Activated B cell treated with CpG ODN at 0.5 μM for 24 hours (primary cell): ENCODE results near the gene LUC7L. TPM values are rescaled to one million over a fixed set of nuclear protein-coding genes. Genes with fewer than 3 reads are reported as not detected.
"Not testable (repeated sequence)": the region's sequence is repeated elsewhere in the genome, so short reads cannot be mapped to it uniquely, and the experiment has no call there.

Source experiments
- ATAC-seq: fragments of 200-7000 bp; cut with Tn5 transposase; one replicate; pipeline ENCODE4 v1.10.0; 2021; ENCODE audit warnings: low read depth, mild to moderate bottlenecking, moderate library complexity
- CTCF ChIA-PET: fragments of 350-600 bp; sonication (Branson Sonifier 250); formaldehyde crosslinking; loops from one replicate; lab custom pipeline; 2021; ENCODE audit warnings: antibody characterized with exemption; lab: Charles Lee
- POLR2A ChIA-PET: fragments of 350-600 bp; sonication (Branson Sonifier 250); formaldehyde crosslinking; loops from one replicate; lab custom pipeline; 2021; ENCODE audit warnings: antibody characterized with exemption; lab: Charles Lee
- DNase-seq: peaks from one replicate; pipeline ENCODE4 v3.0.0; 2022
- H3K27ac Mint-ChIP-seq: one replicate; pipeline ENCODE4 v1.8.0; 2020; ENCODE audit warnings: mixed read lengths
- H3K27me3 Mint-ChIP-seq: one replicate; pipeline ENCODE4 v1.8.0; 2021; ENCODE audit warnings: mixed read lengths
- H3K36me3 Mint-ChIP-seq: one replicate; pipeline ENCODE4 v1.8.0; 2021; ENCODE audit warnings: low read depth, mixed read lengths
- H3K4me1 Mint-ChIP-seq: one replicate; pipeline ENCODE4 v1.8.0; 2021; ENCODE audit warnings: mixed read lengths
- H3K4me3 Mint-ChIP-seq: one replicate; pipeline ENCODE4 v1.8.0; 2020; ENCODE audit warnings: mild to moderate bottlenecking, mixed read lengths
- H3K9me3 Mint-ChIP-seq: one replicate; pipeline ENCODE4 v1.8.0; 2020; ENCODE audit warnings: mixed read lengths
- intact Hi-C: fragments of 100-400 bp; cut with micrococcal nuclease; formaldehyde crosslinking; loops from one replicate; pipeline ENCODE4 v1.15.1; 2024
- total RNA-seq: library from RNA; stranded (reverse); gene quantifications from 2 replicates; pipeline ENCODE4 v1.2.3, GENCODE V29; 2022
- TF ChIP-seq, protein P1 (sequence below): fragments of 200-600 bp; IDR thresholded peaks from one replicate; pipeline ENCODE4 v1.8.0; 2022; ENCODE audit warnings: antibody characterized with exemption, mild to moderate bottlenecking

LUC7L gene
- total RNA-seq, 1 donor from 2014 or later: 100 TPM

GRCh38 chr16:234468-235305, 5.4 kb upstream of the LUC7L start, which contains the start of gene FAM234A:
TSS of gene FAM234A (plus strand) at chr16:234821. CDS start at chr16:254414, 19,593 bp downstream.
- H3K27me3 Mint-ChIP-seq: no peaks in the 10 kb centered on the region
- TF ChIP-seq, protein P1, sequence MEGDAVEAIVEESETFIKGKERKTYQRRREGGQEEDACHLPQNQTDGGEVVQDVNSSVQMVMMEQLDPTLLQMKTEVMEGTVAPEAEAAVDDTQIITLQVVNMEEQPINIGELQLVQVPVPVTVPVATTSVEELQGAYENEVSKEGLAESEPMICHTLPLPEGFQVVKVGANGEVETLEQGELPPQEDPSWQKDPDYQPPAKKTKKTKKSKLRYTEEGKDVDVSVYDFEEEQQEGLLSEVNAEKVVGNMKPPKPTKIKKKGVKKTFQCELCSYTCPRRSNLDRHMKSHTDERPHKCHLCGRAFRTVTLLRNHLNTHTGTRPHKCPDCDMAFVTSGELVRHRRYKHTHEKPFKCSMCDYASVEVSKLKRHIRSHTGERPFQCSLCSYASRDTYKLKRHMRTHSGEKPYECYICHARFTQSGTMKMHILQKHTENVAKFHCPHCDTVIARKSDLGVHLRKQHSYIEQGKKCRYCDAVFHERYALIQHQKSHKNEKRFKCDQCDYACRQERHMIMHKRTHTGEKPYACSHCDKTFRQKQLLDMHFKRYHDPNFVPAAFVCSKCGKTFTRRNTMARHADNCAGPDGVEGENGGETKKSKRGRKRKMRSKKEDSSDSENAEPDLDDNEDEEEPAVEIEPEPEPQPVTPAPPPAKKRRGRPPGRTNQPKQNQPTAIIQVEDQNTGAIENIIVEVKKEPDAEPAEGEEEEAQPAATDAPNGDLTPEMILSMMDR: no peak
- POLR2A ChIA-PET: interaction anchor here (0.5 to 2.3 kb wide), 25 partner anchors 9 to 455 kb away, joined by 3 to 27 read pairs (median 4); partner anchors contain the start of genes AXIN1, DECR2, MRPL28 and NPRL3
- CTCF ChIA-PET: interaction anchor here (0.7 to 0.9 kb wide), 3 partner anchors 11 to 181 kb away, joined by 3 to 4 read pairs (median 3); partner anchors contain the start of genes POLR3K and SNRNP25
- peak; percentile 85 for ATAC-seq
- peak within 1 kb of the TSS; percentile 98 for H3K4me3 Mint-ChIP-seq
- DNase-seq: peak; percentile 98
- peaks cover 18% of the 10 kb centered on the region for H3K4me1 Mint-ChIP-seq
- intact Hi-C loops: loop anchor here (1.0 to 5.0 kb wide), 4 partner anchors 96 to 293 kb away; partner anchors contain the start of genes AXIN1, CAPN15 and NPRL3
- peaks cover 10% of the 10 kb centered on the region for H3K36me3 Mint-ChIP-seq
- H3K9me3 Mint-ChIP-seq: no peaks in the 10 kb centered on the region
- peak within 1 kb of the TSS; percentile 99 for H3K27ac Mint-ChIP-seq

DNA sequence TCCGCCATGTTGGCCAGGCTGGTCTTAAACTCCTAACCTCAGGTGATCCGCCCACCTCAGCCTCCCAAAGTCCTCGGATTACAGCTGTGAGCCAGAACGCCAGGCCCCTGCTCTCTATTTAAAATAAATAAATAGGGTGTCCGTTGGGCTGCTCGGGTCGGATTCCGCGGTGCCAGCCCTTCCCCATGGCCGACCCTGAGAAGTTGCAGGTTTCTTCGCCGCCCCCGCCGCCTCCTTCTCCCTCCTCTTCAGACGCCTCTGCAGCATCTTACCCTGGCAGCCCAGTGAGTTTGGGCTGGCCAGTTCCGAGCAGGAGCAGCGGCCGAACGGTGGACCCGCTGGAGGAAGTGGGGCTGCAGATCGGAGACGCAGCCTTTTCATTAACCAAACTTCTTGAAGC, 1.7 kb upstream of the LUC7L start:
- intact Hi-C loops: no loop called here
- ChIA-PET CTCF (no interaction called here), POLR2A (no interaction called here)
- DNase-seq: no peak
- TF ChIP-seq, protein P1: no peak
- Mint-ChIP-seq H3K27me3 (no peaks in the 10 kb centered on the region), H3K4me3 (peak overlapping the region; percentile 19), H3K9me3 (no peaks in the 10 kb centered on the region), H3K36me3 (peaks cover 34% of the 10 kb centered on the region), H3K4me1 (peaks cover 38% of the 10 kb centered on the region), H3K27ac (no peak overlapping the region)
- no peak for ATAC-seq

DNA sequence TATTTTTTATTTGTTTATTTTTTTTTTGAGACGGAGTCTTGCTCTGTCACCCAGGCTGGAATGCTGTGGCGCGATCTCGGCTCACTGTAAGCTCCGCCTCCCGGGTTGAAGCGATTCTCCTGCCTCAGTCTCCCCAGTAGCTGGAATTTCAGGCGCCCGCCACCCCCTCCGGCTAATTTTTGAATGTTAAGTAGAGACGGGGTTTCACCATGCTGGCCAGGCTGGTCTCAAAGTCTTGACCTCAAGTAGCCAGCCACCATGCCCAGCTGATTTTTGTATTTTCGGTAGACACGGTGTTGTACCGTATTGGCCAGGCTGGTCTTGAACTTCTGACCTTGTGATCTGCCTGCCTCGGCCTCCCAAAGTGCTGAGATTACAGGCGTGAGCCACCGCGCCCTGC, 1.1 kb upstream of the LUC7L start:
- H3K27me3 Mint-ChIP-seq, H3K9me3 Mint-ChIP-seq, intact Hi-C loops: not testable (repeated sequence)

DNA sequence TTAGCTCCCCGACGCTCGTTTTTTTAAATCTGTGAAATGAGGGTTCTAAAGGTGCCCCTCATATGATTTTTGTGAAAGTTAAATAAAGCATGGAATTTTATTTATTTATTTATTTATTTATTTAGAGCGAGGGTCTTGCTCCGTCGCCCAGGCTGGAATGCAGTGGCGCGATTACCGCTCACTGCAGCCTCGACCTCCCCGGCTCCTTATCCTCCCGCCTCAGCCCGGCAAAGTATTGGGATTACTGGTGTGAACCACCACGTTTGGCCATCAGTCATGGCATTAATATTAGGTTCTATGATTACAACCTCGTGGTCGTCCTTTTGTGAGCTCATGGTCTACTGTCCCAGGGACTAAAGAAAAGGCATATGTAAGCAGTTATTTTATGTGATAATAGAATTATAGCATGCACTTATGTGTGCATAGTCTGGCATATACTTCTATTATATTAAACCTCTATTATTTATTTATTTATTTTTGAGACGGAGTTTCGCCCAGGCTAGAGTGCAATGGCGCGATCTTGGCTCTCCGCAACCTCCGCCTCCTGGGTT, 557 bp upstream of the LUC7L start:
- no peak for ATAC-seq
- ChIA-PET POLR2A (interaction anchor here (1.0 to 2.4 kb wide), 2 partner anchors 122 to 172 kb away, joined by 3 to 15 read pairs; partner anchors contain the start of genes AXIN1 and DECR2), CTCF (no interaction called here)
- Mint-ChIP-seq H3K4me3 (peak overlapping the region; percentile 68), H3K27me3 (no peaks in the 10 kb centered on the region), H3K4me1 (peaks cover 31% of the 10 kb centered on the region), H3K36me3 (peaks cover 37% of the 10 kb centered on the region), H3K27ac (no peak overlapping the region), H3K9me3 (no peaks in the 10 kb centered on the region)
- intact Hi-C loops: loop anchor here (1.0 kb wide), 1 partner anchor 122 kb away; the partner anchor contains the start of gene AXIN1
- DNase-seq: no peak
- TF ChIP-seq, protein P1: no peak

More for the DNA sequence above, 1.1 kb upstream of the LUC7L start:
- Mint-ChIP-seq H3K36me3 (peaks cover 37% of the 10 kb centered on the region), H3K4me1 (peaks cover 35% of the 10 kb centered on the region)
- ATAC-seq, CTCF ChIA-PET, H3K4me3 Mint-ChIP-seq, DNase-seq, H3K27ac Mint-ChIP-seq, POLR2A ChIA-PET: not testable (repeated sequence)

DNA sequence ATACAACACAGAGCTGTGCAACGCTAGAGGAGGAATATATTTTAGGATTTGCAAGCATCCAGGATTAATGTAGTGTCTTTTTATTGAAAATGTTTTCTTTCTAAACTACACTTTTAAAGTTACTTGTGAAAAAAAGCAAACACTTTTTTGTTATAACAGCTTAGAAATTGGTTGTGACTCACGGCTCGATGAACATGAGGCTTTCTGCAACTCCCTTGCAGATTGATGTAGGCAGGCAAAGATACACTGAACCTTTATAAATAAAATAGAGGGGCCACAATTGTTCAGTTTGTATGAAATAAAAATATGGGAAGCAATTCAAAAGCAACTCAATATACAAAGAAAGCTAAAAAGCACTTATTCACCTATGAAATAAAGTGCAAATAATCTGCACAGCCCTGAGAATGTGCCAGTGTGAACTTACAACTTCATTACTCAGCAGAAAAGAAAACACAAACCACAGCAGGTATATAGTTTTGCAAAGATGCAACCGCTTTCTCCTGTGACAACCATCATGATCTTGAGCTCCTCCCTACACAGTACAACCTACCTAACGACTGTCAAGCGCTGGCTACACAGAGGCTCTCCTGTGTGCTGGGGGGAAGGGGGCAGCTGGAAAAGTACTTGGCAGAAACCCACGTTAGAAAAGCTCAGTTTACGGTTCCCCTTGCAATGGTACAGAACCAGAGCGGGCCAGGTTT, 948 bp downstream of the LUC7L start:
- no peak for DNase-seq
- CTCF ChIA-PET: interaction anchor here (1.2 to 1.3 kb wide), 2 partner anchors 134 to 163 kb away, joined by 3 read pairs; no protein-coding TSS in a partner anchor

More for the DNA sequence above, 948 bp downstream of the LUC7L start:
- no peak for ATAC-seq
- Mint-ChIP-seq H3K27ac (peak overlapping the region; percentile 89), H3K9me3 (no peaks in the 10 kb centered on the region), H3K4me3 (peak overlapping the region; percentile 86), H3K36me3 (peaks cover 44% of the 10 kb centered on the region), H3K27me3 (no peaks in the 10 kb centered on the region), H3K4me1 (peaks cover 27% of the 10 kb centered on the region)
- TF ChIP-seq, protein P1: no peak
- intact Hi-C loops: no loop called here
- POLR2A ChIA-PET: interaction anchor here (1.0 to 2.4 kb wide), 4 partner anchors 47 to 155 kb away, joined by 3 to 15 read pairs (median 4); partner anchors contain the start of genes AXIN1, HBQ1 and MRPL28
